ENCODE data around the gene MAGI2.

DNA sequence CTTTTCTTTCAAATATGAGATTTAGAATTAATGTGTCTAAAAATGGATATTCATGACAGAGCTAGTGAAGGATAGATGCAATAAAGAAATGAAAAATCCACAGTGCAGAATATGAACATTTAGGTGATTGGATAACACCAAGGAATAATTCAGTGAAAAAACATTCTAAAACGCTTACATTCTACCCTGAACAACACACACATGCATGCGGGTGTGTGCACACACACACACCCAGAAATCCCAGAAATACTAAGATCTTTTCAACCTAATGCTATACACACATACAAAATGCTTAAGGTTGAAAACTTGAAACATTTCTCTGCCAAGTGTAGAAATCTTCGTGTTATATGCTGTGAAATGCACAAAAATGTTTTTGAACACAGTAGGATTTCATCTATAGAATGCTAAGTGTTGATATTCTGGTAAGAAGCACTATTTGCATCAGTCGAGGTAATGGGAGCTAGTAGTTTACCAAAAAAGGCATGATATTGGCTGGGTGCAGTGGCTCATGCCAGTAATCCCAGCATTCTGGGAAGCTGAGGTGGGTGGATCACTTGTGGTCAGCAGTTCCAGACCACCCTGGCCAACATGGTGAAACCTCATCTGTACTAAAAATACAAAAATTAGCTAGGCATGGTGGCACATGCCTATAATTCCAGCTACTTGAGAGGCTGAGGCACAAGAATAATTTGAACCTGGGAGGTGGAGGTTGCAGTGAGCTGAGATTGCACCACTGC lies 1054.3 kb downstream of the MAGI2 start:
- TF ChIP-seq POLR2A (IDR thresholded peaks at IDR 0.05): no peak
- no peak for TF ChIP-seq CTCF (IDR thresholded peaks at IDR 0.05)
- no peak for TF ChIP-seq EP300 (IDR thresholded peaks at IDR 0.05)

All from ovary (tissue), 3 donors.